Uterus (tissue), 2 donors: Measurements from ENCODE around the gene DDAH2.

Source experiments
- CTCF ChIP-seq, 4 experiments: fragments of 200-600 bp in 2 of 4; fragments of 450-650 bp in 2 of 4; sonication (generic) in 2 of 4; IDR thresholded peaks; one replicate each; pipeline ENCODE4 v1.5.1; 2016 to 2019; ENCODE audit warnings: antibody characterized with exemption in 4 of 4, mild to moderate bottlenecking in 2 of 4, moderate library complexity in 1 of 4
- POLR2A ChIP-seq, 2 donors: fragments of 450-650 bp; IDR thresholded peaks; one replicate each; pipeline ENCODE4 v1.6.1; 2016; ENCODE audit warnings: antibody characterized with exemption in 2 of 2, mild to moderate bottlenecking in 1 of 2, moderate library complexity in 1 of 2

- TF ChIP-seq CTCF (IDR thresholded peaks at IDR 0.05): no peak
- no peak for TF ChIP-seq POLR2A (IDR thresholded peaks at IDR 0.05)
These were observed 18.4 kb downstream of the DDAH2 start for GRCh38 chr6:31710523-31711219.
